ENCODE data around the gene CYSTM1.
"Not testable (repeated sequence)": the region's sequence is repeated elsewhere in the genome, so short reads cannot be mapped to it uniquely, and the experiment has no call there.

The CYSTM1 gene

DNA sequence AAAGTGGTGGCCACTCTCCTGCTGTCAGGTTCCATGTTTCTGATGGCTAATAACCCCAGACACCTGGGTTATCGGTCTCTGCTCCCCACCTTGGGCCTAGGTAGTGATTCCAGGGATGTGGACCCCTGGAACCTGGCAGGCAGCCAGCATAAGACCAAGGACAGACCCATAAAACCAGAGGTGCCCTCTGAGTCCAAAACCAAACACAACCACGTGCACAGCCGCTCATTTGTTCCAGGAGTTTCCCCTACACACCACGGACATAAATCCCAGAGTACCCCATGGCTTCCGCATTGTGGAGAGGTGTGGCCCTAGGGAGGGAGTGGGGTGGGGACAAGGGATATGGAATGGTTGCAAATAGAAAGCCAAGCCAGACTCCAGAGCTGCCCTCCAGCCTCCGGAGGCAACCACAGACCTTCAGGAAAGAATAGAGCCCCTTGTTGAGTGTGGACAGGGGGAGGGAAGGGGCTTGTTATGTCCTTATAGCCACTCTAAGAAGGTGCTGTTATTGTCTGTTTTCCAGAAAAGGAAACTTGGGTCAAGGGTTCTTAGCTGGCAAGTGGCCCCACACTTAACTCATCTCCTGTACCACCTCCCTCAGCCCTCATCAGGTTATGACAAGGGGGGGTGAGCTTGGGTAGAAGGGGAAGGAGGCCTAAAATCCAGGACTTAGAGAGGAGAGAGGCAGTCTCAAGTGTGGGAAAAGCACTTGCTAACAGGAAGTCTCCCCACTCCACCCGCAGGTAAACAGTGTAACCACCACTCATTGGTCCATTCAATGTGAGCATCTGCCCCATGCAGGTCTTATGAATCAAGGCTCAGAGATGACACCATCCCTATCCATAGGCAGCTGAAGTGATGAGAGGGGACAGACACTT lies 23.6 kb upstream of the CYSTM1 start:
- DNase-seq = peak; percentile 67

DNA sequence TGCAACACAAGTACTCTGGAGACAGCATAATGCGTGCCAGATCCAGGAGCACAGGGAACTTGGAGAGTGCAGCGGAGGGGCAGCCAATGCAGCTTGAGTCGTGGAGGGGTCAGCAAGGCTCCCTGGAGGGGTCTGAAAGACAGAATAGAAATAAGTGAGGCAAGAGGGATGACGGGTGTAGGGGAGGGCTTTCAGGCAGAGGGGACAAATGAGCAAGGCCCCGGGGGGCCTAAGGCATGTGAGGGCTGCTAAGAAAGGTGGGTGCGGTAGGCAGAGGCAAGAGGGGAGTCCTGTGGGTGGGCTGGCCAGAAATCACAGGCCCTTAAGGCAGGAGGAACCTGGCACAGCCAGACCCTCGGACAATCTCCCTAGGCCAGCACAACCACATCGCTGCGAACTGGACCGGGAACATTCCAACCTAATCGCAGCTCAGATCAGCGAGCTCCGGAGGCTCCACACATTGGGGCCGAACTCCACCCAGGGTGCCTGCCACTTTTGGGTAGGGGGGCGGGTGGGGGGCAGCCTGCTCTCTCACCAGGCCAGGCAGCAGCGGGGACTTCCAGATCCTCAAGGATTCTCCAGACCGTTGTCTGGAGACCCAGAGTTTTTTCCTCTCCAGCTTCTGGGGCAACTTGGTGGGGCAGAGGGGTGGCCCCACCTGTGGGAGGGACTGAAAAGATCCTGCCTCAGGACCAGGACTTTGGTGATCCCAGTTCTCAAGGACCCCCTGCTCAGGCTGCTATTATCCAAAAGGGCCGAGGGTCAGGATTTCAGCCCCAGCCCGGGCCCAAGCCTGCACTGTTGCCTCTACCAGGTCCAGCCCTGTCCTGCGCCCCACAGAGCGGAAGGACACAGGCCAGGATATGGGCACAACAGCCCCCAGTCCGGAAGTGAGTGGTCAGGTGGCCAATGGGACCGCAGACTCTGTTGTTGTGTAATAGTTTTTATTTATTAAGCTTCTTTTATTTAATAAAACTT lies 22.7 kb upstream of the CYSTM1 start:
- DNase-seq = no peak

DNA sequence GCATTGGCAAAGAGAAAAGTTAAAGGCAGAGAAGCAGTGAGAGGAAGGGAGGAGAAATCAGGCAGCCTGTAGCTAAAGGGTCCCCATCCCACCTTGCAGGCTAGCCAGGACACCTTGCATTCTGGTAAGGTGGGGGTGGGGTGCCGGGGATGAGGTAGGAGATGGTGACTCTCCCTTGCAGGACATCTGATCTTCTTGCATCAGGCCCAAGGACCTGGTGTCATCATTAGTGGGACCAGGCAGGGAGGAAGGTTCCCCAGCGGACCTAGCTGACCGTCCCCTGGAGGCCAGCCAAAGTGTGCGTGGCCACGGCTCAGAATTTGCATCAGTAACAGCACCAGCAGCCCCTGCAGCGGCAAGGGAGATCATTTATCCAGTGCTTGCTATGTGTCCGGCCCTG lies 21.7 kb upstream of the CYSTM1 start:
- DNase-seq = no peak

DNA sequence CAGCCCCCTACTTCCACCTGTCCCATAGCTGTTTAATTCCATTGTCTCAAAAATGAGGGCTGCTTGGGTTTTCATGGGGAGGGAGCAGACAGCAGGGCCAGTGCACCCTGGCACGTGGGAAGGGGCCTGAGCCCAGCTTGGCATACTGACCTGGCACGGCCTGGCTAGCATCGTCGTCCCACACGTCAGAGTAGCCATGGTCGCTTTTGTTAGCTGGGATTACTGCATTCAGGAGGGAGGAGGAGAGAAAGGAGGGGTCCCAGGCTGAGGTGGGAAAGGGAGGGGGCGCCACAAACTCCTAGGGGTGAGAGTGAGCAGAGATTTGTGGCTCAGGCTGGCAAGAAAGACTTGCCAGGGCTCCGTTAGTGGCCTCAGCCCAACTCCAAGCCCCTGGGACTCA lies 21.1 kb upstream of the CYSTM1 start:
- no peak for DNase-seq

DNA sequence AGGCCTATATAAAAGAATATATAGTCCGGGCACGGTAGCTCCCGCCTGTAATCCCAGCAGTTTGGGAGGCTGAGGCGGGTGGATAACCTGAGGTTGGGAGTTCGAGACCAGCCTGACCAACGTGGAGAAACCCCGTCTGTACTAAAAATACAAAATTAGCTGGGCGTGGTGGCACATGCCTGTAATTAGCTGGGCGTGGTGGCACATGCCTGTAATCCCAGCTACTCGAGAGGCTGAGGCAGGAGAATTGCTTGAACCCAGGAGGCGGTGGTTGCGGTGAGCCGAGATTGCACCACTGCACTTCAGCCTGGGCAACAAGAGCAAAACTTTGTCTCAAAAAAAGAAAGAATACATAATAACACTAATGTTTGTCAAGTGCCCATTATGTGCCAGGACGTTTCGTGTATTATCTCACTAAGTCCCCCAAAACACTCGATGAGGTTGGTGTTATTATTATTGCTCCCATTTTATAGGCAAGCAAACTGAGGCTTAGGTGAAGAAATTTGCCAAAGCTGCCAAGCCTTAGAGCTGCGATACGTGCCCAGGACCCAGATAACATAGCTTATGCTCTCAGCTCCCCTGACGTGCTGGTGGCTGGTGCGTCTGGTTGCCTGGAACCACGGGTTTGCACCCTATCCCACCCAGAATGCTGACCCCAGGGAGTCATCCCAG lies 20.1 kb upstream of the CYSTM1 start:
- DNase-seq = not testable (repeated sequence)

DNA sequence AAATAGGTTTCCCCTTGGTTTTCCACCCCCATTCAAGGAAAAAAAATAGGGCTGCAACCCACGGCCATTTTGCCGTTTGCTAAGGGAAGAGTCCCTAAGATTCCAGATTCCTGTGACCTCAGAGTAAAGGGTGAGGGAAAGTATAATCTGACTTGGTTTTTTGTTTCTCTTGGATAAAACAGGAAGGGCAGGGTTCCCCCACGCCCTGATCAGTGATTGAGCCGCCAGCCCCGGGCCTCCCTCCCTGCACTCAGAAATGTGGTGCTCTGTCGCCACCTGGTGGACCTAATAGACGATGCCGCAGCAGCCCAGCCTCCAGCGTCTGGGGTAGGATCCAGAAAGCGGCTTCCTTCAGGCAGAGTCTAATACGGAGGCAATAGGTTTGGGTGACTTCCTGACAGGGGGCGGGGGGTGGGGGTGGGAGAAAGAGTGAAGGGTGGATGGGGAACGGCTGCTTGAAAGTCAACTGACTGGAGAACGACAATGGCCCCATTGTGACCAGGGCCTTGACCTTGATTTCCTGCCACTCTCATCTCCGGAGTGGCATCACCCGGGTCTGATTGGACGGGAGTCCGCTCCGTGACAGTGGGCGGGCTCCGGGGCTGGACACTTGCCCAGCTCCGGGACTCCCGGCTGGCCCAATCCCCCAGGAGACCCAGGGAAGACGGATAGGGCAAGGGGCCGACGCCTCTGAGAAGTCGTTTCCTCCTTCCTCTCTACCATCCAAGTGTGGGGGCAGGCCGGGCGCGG lies 17.8 kb upstream of the CYSTM1 start:
- peak; percentile 21 for DNase-seq

DNA sequence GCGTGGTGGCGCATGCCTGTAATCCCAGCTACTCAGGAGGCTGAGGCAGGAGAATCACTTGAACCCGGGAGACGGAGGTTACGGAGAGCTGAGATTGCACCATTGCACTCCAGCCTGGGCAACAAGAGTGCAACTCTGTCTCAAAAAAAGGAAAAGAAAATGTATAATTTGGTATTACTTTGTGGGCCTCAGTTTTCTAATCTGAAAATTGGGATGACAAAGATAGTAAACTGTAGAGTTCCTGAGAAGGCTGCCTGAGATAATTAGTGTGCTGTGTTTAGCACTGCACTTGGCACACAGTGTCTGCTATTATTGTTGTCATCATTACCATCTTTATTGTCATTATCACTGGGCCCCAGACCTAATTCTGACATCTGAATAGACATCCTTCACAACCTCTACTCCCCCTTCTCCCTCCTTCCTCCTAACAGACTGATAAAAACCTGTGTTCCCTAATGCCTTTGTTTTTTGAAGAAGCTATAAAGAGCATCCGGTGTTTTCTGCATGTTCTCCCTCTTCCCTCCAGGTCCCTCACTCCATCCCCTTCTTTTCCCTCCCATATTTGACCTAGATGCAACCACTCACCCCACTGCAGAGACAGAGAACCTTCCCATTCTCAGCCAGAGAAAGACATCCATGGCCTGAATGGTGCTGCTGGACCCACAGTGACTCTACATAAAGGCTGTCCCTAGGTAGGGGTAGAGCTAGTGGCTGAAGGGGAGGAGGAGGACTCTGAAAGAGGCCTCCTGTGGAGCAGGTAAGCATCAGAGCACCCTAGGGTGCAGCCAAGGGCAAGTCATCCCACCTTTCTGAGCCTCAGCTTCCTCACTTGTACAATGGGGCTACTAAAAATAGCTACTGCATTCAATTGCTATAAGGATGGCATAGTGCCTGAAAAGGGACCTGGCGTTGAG lies 15.7 kb upstream of the CYSTM1 start:
- no peak for DNase-seq

DNA sequence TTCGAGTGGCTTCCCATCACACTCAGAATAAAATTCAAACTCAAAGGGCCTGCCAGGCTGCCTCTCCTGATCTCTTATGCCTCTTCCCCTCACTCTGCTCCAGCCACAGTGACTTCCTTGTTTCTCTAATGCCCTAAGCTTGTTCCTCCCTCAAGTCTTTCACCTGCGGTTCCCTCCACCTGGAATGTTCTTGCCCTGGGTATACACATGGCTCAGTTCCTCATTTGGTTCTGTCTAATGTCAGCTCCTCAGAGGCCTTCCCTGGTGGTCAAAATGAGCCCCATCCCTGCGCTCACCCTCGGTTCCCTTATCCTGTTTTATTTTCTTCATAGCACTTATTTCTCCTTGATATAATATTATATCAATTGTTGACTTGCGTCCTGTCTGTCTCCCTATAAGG lies 12.7 kb upstream of the CYSTM1 start:
- no peak for DNase-seq

DNA sequence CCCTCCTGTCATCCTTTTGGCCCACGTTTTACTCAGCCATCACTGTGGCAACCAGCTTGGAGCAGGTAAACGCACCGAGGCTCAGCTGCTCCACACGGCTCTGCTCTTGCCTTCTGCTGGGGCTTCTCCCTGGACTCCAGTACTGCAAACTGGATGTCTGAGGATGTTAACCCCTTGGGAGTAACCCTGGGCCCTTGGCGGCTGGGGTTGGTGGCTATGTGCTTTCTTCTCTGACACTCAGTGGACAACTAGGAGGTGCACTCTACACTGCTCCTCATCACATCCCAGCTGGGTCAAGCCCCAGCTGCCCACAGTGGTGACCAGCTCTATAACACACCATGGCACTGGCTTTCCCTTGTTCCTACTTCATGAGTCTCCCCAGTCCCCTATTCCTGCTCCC lies 12.2 kb upstream of the CYSTM1 start:
- no peak for DNase-seq

DNA sequence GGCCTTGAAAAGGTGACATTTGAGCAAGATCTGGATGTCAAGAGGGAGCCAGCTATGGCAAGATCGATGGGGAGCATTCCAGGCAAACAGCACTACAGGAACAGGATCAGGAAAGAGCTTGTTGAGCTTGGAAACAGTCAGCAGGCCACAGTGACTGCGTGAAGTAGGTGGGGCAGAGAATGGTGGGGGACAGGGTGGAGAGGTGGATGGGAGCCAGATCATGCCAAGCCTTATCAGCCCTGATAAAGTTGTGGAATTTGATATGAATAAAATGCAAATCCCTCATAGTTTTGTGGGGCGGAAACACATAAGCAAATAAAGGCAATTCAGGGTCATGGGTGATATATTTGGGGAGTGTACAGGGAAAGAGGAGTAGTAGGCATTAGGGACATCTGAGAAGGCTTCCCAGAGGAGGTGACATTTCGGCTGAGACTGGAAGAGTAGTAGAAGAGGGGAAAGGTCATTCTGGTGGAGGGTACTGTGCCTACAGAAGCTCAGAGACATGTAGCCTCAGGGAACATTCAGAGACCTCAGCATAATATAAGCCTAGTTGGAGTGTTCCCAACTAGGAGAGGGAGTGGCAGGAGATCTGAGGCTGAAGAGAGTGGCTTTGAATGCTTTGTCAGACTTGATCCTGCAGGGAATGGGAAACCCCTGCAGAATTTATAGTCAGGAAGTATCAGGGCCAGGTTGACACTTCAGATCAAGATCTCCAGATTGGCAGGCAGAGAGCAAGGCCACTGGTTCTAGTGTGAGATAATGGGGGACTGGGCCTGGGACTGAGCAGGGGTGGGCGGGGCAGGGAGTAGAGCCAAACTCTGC lies 9.7 kb upstream of the CYSTM1 start:
- DNase-seq = no peak

DNA sequence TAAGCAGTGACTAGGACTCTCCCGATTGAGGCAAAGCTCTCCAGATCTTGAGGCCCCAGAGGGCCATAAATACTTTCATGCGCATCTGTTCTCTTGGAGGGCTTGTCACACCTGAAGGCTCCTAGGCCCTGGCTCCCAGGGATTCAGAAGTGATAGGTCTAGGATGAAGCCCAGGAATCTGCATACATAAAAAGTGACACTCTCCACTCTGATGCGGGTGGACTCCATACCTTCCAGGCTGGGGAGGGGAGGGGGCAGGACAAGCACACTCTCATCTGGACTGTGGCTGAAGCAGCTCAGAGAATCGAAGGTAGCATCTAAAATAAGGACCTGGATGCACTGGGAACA lies 9.1 kb upstream of the CYSTM1 start:
- no peak for DNase-seq

DNA sequence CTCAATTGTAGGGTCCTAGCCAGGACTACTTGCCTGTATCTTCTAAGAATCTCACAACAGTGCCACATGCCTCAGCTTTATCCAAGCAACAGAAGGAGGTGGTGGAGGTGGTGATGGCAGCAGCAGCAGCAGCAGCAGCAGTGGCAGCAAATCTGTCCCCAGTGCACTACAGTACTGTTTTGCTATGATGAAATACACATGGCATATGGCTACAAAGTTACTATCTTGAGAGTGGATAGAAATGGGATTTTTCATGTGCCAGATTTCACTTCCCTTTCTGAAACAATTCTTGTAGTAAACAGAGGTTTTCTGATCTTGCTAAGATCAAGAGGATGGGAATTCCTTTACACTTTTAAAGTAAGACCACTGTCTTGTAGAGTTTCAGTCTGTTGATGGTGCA lies 8.1 kb upstream of the CYSTM1 start:
- no peak for DNase-seq

DNA sequence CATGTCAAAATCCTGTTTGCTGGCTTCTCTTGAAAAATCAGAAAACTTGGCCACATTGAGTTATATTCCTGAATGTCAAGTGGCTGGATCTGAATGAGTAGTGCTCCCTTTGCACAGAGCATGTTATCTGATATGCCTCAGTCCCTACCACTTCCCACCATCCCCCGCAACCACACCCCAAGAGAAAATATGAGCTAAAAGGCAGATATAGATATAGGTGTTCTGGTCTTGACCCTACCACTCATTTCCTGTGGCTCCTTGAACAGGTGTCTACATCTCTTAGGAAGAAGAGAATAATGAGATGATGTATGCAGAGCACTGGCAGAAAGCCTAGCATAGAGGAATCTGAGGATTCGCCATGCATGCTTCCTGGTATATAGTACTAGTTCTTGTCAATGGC lies 6.6 kb upstream of the CYSTM1 start:
- DNase-seq = no peak

DNA sequence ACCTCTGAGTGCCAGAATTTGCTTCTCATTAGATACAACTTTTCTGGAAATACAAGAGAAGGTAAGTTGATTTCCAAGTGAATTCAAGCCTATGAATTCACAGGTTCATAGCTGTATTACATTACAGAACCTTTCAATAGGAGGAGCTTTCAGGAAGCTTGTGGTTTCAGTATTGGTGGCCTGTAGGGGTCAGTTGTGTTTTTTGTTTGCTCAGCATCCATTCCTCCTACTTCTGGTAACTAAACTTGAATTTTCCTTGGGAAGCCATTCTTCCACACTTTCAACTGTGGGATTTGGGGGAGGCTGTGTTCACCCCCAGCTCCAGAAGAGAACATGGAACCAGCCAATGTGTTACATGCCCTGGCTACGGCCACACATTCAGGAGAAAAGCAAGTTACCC lies 5.6 kb upstream of the CYSTM1 start:
- DNase-seq = no peak

DNA sequence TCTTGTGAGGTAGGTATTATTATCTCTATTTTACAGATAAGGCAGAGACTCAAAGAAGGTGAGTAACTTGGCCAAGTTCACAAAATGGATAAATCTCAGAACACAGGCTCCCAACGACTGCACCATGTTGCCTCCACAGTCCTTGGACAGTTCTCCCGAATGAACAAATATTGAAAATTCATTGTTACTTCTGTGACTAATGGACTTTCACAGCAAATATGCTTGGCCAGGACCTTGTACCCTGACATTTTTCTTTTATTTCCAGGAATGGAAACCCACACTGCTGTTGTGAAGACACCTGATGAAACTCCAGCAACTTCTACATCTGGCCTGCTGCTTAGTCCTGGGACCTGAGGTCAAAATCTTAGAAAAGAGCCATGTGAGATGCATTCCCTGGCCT lies 2.5 kb upstream of the CYSTM1 start:
- no peak for DNase-seq

DNA sequence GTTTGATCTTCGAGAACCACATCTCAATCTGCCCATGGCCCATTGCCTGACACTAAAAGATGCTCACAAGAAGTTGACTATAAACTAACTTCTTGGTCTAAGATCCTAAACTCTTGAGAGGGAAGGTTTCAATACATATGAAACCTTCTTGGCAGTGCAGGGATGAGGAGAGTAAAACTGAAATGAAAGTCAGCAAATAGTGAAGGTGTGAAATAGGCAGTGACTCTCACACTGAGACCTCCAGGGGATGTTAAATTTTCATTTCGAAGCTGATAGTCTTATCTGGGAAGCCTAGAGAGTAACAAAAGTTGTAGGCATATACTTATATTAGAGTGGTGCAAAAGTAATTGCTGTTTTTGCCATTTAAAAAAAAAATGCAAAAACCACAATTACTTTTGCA lies 974 bp upstream of the CYSTM1 start:
- DNase-seq = no peak

DNA sequence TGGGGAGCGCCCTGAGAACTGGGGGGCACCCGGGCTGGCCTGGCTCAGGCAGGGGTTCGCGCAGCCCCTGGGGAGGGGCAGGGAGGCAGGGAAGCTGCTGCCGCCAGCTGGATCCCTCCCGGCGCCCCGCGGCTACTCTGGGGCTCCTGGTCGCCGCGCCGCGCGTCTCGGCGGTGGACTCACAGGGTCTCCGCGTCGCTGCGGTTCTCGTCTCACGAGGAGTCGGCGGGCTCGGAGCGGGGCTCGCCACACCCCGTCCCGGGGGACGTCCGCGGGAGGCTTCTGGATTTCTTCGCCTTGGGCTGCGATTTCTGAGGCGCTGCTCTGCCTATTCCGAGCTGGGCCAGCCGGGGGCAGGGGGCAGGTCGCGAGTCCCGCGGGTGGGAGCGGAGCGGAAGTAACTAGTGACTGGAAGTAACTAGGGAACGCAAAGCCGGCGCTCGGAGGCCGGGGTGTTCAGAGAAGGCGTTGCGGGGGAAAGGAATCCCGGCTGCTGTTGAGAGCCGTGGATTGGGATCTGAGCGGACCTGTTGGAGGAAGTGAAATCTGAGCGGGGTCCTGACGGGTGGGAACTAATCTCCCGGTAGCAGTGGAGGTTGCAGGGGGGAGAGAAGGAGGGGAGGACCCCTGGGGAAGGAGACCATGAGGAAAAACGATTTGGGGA lies 511 bp downstream of the CYSTM1 start:
- DNase-seq = no peak

DNA sequence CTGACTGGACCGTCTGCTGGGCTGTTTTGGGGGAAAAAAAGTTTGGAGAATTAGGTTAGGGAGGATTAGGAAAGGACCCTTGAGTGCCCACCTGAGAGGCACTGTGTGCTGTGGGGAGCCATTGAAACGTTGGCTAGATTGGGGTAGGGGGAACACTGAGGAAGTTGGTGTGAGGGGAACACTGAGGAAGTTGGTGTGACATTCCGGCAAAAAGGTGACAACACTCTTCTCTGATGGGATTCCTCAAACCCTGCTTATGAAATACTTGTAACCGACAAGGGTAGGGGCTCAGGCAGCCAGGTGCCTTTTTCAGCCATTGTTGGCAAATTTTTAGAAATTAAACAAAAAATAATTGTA lies 1.0 kb downstream of the CYSTM1 start:
- DNase-seq = no peak

DNA sequence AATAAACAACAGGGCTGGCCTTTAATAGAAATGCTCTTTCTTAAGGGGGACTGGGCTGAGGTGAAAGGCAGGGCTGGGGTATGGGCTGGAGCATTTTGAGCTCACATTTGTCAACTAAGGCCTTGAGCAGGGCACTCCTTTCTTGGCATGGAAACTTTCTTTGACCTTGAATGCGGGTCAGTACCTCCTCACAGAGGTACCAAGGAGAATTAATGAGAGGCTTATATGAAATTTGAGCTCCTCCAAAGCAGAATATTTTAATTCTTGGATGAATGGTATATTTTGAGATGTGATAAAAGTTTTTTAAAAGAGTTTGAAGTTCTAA lies 3.1 kb downstream of the CYSTM1 start:
- no peak for DNase-seq

DNA sequence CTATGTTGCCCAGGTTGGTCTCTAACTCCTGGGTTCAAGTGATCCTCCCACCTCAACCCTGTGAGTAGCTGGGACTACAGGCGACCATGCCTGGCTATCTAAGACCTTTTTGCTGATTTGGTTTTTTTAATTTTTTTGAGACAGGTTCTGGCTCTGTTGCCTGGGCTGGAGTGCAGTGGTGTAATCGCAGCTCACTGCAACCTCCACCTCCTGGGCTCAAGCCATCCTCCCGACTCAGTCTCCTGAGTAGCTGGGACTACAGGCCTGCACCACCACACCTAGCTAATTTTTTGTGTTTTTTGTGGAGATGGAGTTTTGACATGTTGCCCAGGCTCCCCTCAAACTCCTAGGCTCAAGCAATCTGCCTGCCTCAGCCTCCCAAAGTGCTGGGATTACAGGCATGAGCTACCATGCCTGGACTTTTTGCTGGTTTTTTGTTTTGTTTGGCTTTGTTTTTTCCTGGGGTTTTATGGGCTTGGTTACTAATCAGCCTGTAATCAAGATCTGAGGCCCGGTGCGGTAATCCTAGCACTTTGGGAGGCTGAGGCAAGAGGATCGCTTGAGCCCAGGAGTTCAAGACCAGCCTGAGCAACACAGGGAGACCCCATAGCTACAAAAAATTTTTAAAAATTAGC lies 3.6 kb downstream of the CYSTM1 start:
- DNase-seq = no peak
